GM12878 (cell line): ENCODE results near the gene CTDP1. TPM values are rescaled to one million over a fixed set of nuclear protein-coding genes. Genes with fewer than 3 reads are reported as not detected.

Experiments used
- BCLAF1 ChIP-seq: fragments of 450-650 bp; IDR thresholded peaks from 2 replicates; pipeline ENCODE4 v1.6.1; 2017; ENCODE audit warnings: antibody characterized with exemption, mild to moderate bottlenecking, moderate library complexity
- CUX1 ChIP-seq: IDR thresholded peaks from 2 replicates; pipeline ENCODE4 v1.6.1; 2012; ENCODE audit warnings: improper control_type of control experiment, low read depth, low read length; ENCODE audit not compliant: insufficient replicate concordance
- IRF5 ChIP-seq: fragments of 450-650 bp; IDR thresholded peaks from 2 replicates; pipeline ENCODE4 v1.6.1; 2017; ENCODE audit warnings: borderline replicate concordance
- polyA plus RNA-seq, 11 experiments: library from polyadenylated mRNA; depleted of rRNA in 4 of 11; unstranded in 6 of 11; stranded (reverse) in 5 of 11; fragments of >200 nt; fragmentation: Nextera tagmentation in 4 of 11; fragmentation: Illumina TruSeq in 1 of 11; extraction: Ambion mirVana in 4 of 11; extraction: Trizol in 1 of 11; gene quantifications; 1 replicate in 1 of 11; 2 replicates in 10 of 11; pipeline versions ENCODE4 v1.2.1 to v1.2.3, GENCODE V29; 2011 to 2016; ENCODE audit warnings: inconsistent platforms in 2 of 11, missing spikeins in 2 of 11, low read depth in 1 of 11
- total RNA-seq, 4 experiments: library from RNA; depleted of rRNA in 3 of 4; stranded (reverse); fragments of >200 nt in 3 of 4; fragmentation: Illumina TruSeq in 1 of 4; extraction: Trizol in 1 of 4; gene quantifications; 2 replicates each; pipeline versions ENCODE4 v1.2.1 to v1.2.3, GENCODE V29; 2013 to 2021

CTDP1 gene
- total and polyA plus RNA-seq, 10 of the 15 experiments (the other 5 are each of a cell fraction or from before 2014, with no cell fraction given) = 0.32 to 31.3 (median 8.8) TPM

GRCh38 chr18:79742076-79742475 lies 62.5 kb downstream of the CTDP1 start (continued):
- no peak for TF ChIP-seq BCLAF1
- no peak for TF ChIP-seq IRF5
- no peak for TF ChIP-seq CUX1
